Coronary artery (tissue), 2 donors: Measurements from ENCODE around the gene CDH23.

Experiments
- DNase-seq: peaks from one replicate; pipeline ENCODE4 v3.0.0-alpha.2; 2017; ENCODE audit warnings: low spot score
- H3K27ac ChIP-seq, 2 donors: fragments of 200-600 bp; sonication (generic); one replicate each; pipeline ENCODE4 v1.5.1; 2016 to 2019
- H3K4me3 ChIP-seq: fragments of 200-600 bp; sonication (generic); 2 replicates; pipeline ENCODE4 v1.5.1; 2016; ENCODE audit warnings: mild to moderate bottlenecking, moderate library complexity
- TF ChIP-seq, protein P1 (sequence below): fragments of 200-600 bp; sonication (generic); IDR thresholded peaks from one replicate; pipeline ENCODE4 v1.5.1; 2019; ENCODE audit warnings: antibody characterized with exemption

CDH23 gene

GRCh38 chr10:71427246-71427645 is 30.5 kb downstream of the CDH23 start:
- TF ChIP-seq, protein P1, sequence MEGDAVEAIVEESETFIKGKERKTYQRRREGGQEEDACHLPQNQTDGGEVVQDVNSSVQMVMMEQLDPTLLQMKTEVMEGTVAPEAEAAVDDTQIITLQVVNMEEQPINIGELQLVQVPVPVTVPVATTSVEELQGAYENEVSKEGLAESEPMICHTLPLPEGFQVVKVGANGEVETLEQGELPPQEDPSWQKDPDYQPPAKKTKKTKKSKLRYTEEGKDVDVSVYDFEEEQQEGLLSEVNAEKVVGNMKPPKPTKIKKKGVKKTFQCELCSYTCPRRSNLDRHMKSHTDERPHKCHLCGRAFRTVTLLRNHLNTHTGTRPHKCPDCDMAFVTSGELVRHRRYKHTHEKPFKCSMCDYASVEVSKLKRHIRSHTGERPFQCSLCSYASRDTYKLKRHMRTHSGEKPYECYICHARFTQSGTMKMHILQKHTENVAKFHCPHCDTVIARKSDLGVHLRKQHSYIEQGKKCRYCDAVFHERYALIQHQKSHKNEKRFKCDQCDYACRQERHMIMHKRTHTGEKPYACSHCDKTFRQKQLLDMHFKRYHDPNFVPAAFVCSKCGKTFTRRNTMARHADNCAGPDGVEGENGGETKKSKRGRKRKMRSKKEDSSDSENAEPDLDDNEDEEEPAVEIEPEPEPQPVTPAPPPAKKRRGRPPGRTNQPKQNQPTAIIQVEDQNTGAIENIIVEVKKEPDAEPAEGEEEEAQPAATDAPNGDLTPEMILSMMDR = no peak
- DNase-seq = no peak
- no peak overlapping the region for H3K27ac ChIP-seq

DNA sequence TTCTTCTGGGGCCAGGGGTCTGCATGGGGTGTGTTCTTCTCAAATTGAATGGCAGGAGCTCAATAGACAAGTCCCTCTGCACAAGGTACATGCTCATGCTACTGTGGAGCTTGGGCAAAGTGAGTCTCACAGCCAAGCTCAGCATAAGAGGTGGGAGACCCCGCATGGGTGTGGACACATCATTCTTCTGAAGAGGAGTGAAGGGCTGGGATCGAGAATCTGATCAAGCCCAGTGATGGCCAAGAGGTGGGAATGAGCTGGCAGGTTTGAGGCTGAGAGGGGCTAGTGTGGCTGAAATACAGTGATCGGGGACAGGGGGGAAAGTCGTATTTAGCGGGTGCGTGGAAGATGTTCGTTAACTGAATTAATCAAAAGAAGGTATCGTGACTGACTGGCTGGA is 32.6 kb downstream of the CDH23 start:
- TF ChIP-seq, protein P1 = no peak
- no peak overlapping the region for H3K27ac ChIP-seq
- DNase-seq = no peak

More at GRCh38 chr10:71427246-71427645, 30.5 kb downstream of the CDH23 start:
- H3K4me3 ChIP-seq = no peak overlapping the region

DNA sequence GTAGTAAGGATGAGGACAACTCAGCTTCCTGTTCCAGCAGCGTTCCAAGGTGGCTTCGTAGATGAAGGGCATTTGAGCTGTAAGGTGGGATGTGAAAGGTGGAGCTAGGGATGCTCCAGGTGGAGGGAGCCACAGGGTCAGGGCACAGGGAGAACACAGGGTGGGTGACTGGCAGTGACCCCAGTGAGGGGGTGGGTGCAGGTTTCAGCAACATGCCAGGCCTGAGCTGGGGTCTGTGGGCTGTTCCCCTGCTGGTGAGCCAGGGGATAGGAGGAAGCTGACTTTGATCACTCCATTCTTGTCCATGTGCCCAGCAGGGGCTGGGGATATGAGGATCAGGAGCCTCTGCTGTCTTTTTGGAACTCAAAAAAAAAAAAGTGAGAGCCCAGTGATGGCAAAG is 33.2 kb downstream of the CDH23 start:
- TF ChIP-seq, protein P1 = no peak
- no peak for DNase-seq
- H3K27ac ChIP-seq = no peak overlapping the region
- H3K4me3 ChIP-seq = no peak overlapping the region

More for the DNA sequence above, 32.6 kb downstream of the CDH23 start:
- no peak overlapping the region for H3K4me3 ChIP-seq

GRCh38 chr10:71431239-71432100 is 34.8 kb downstream of the CDH23 start:
- TF ChIP-seq, protein P1 = no peak
- Histone ChIP-seq H3K4me3 (no peak overlapping the region), H3K27ac (no peak overlapping the region)
- DNase-seq = no peak

- no peak for DNase-seq
- TF ChIP-seq, protein P1 = no peak
- no peak overlapping the region for H3K27ac ChIP-seq
- H3K4me3 ChIP-seq = no peak overlapping the region
Observed at GRCh38 chr10:71432101-71432905, 35.6 kb downstream of the CDH23 start.

DNA sequence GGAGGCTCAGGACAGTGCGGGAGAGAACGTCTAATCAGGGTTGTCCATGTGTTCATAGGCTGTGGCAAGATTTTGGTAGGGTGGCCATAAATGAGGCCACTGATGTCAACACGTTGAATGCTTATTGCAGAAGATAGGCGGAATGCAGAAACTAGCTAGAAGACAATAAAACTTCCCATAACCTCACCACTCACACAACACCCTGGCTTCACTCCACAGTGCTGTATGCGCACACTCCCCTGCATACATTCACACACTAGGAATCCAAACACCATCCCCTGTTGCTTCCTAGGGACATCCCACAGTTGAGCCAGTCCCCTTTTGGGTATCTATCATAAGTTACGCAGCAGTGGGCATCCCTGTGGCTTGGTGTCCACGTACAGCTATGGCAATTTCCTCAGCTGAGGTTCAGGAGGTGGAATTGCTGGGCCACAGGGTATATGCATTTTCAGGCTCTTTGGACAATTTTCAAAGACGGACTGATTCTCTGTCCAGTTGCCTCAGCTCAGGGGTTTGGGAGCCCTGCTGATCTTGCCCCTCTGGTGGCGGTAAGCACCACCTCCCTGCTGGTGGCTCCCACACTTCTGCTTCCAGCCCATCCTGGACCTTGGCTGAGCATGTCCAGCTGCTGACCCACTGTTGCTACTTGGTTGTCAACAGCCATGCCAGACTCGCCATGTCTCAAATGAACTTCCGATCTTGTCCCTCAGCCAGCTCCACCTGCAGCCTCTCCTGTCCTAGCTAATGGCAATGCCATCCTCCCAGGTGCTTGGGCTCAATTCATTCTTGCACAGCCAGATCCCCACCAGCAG is 36.4 kb downstream of the CDH23 start:
- DNase-seq = peak; percentile 54
- no peak overlapping the region for H3K27ac ChIP-seq

More for the DNA sequence above, 36.4 kb downstream of the CDH23 start:
- no peak overlapping the region for H3K4me3 ChIP-seq
- TF ChIP-seq, protein P1 = no peak
